Activated CD8-positive, alpha-beta T cell treated with anti-CD3 and anti-CD28 coated beads for 36 hours (primary cell): ENCODE measurements around the gene BBIP1. TPM values are rescaled to one million over a fixed set of nuclear protein-coding genes. Genes with fewer than 3 reads are reported as not detected.

Source experiments
- ATAC-seq: fragments of 200-7000 bp; cut with Tn5 transposase; one replicate; pipeline ENCODE4 v1.10.0; 2021; ENCODE audit warnings: mild to moderate bottlenecking, moderate library complexity
- CTCF ChIA-PET: fragments of 350-600 bp; sonication (Branson Sonifier 250); formaldehyde crosslinking; loops from one replicate; lab custom pipeline; 2021; ENCODE audit warnings: antibody characterized with exemption; lab: Charles Lee
- POLR2A ChIA-PET: fragments of 350-600 bp; sonication (Branson Sonifier 250); formaldehyde crosslinking; loops from one replicate; lab custom pipeline; 2021; ENCODE audit warnings: antibody characterized with exemption; lab: Charles Lee
- DNase-seq: peaks from one replicate; pipeline ENCODE4 v3.0.0-alpha.2; 2020
- H3K27ac Mint-ChIP-seq: one replicate; pipeline ENCODE4 v1.8.0; 2021; ENCODE audit warnings: mild to moderate bottlenecking, mixed read lengths
- H3K27me3 Mint-ChIP-seq: one replicate; pipeline ENCODE4 v1.8.0; 2021; ENCODE audit warnings: mixed read lengths
- H3K36me3 Mint-ChIP-seq: one replicate; pipeline ENCODE4 v1.8.0; 2021; ENCODE audit warnings: low read depth, mixed read lengths
- H3K4me1 Mint-ChIP-seq: one replicate; pipeline ENCODE4 v1.8.0; 2021; ENCODE audit warnings: low read depth, mixed read lengths
- H3K4me3 Mint-ChIP-seq: one replicate; pipeline ENCODE4 v1.8.0; 2021; ENCODE audit warnings: mild to moderate bottlenecking, moderate library complexity, mixed read lengths
- H3K9me3 Mint-ChIP-seq: one replicate; pipeline ENCODE4 v1.8.0; 2021; ENCODE audit warnings: mixed read lengths
- CTCF ChIP-seq: fragments of 200-600 bp; IDR thresholded peaks from one replicate; pipeline ENCODE4 v1.8.0; 2022; ENCODE audit warnings: antibody characterized with exemption, mild to moderate bottlenecking
- intact Hi-C: fragments of 100-400 bp; cut with micrococcal nuclease; formaldehyde crosslinking; loops from one replicate; pipeline ENCODE4 v1.10.0; 2022
- total RNA-seq, 2 experiments: library from RNA; stranded (reverse); gene quantifications; one replicate each; pipeline ENCODE4 v1.2.3, GENCODE V29; 2021

The BBIP1 gene
- total RNA-seq, 2 experiments from 2014 or later = 41.2 to 44.4 TPM

- H3K4me3 Mint-ChIP-seq = peak overlapping the region; percentile 38
- ATAC-seq = no peak
- POLR2A ChIA-PET = interaction anchor here (0.6 to 3.4 kb wide), 9 partner anchors 8 to 331 kb away, joined by 3 to 23 read pairs (median 5); no protein-coding TSS in a partner anchor
- H3K27ac Mint-ChIP-seq = peak overlapping the region; percentile 65
- intact Hi-C loops = no loop called here
- DNase-seq = peak; percentile 34
- peaks cover 63% of the 10 kb centered on the region for H3K4me1 Mint-ChIP-seq
- H3K36me3 Mint-ChIP-seq = peaks cover 2% of the 10 kb centered on the region
- CTCF ChIA-PET = interaction anchor here (1.2 to 2.4 kb wide), 3 partner anchors 7 to 64 kb away, joined by 3 to 15 read pairs (median 8); no protein-coding TSS in a partner anchor
- peaks cover 8% of the 10 kb centered on the region for H3K9me3 Mint-ChIP-seq
- no peak for TF ChIP-seq CTCF
- H3K27me3 Mint-ChIP-seq = no peaks in the 10 kb centered on the region
Measured at GRCh38 chr10:110851020-110851612, 67.9 kb downstream of the BBIP1 start.

- ChIA-PET POLR2A (interaction anchor here (0.9 to 2.1 kb wide), 4 partner anchors 10 to 76 kb away, joined by 3 to 7 read pairs (median 4); no protein-coding TSS in a partner anchor), CTCF (no interaction called here)
- no peak overlapping the region for H3K4me3 Mint-ChIP-seq
- DNase-seq (peak; percentile 52), ATAC-seq (peak; percentile 57)
- intact Hi-C loops = no loop called here
- peaks cover 68% of the 10 kb centered on the region for H3K4me1 Mint-ChIP-seq
- no peaks in the 10 kb centered on the region for H3K36me3 Mint-ChIP-seq
- no peaks in the 10 kb centered on the region for H3K27me3 Mint-ChIP-seq
- TF ChIP-seq CTCF = no peak
- H3K27ac Mint-ChIP-seq = peak overlapping the region; percentile 55
- peaks cover 4% of the 10 kb centered on the region for H3K9me3 Mint-ChIP-seq
Measured at GRCh38 chr10:110850099-110850498, 68.9 kb downstream of the BBIP1 start.

Other genes with a start within 250 kb of the BBIP1 start
- gene PDCD4, start 47.3 kb downstream of the BBIP1 start, total RNA-seq = 100 to 1,000 TPM; 186 to 190 TPM
- 10 to 100 TPM; 34.2 to 35.4 TPM for gene SHOC2, start 424 bp upstream of the BBIP1 start, total RNA-seq
- gene ADRA2A, start 157.8 kb upstream of the BBIP1 start, total RNA-seq = under 1 TPM in 1 of 2 experiments, not detected in 1; 0.07 TPM